Endodermal cell (in vitro differentiated cells): ENCODE measurements around the gene STXBP4. TPM values are rescaled to one million over a fixed set of nuclear protein-coding genes. Genes with fewer than 3 reads are reported as not detected.

ENCODE experiments used
- DNase-seq: peaks from one replicate; pipeline ENCODE4 v3.0.0-alpha.2; 2017
- H3K27ac ChIP-seq: 2 replicates; pipeline ENCODE4 v1.5.1; 2013; ENCODE audit warnings: mild to moderate bottlenecking, low read depth, low read length, moderate library complexity
- H3K27me3 ChIP-seq: 2 replicates; pipeline ENCODE4 v1.6.1; 2013; ENCODE audit warnings: mild to moderate bottlenecking, low read length, moderate library complexity; ENCODE audit not compliant: insufficient read depth, control insufficient read depth, poor library complexity, severe bottlenecking
- H3K36me3 ChIP-seq: 2 replicates; pipeline ENCODE4 v1.7.0; 2013; ENCODE audit warnings: mild to moderate bottlenecking, low read length, moderate library complexity; ENCODE audit not compliant: control insufficient read depth, insufficient read depth
- H3K4me1 ChIP-seq: one replicate; pipeline ENCODE4 v1.7.0; 2013; ENCODE audit warnings: low read length; ENCODE audit not compliant: control insufficient read depth, insufficient read depth
- H3K4me3 ChIP-seq: 2 replicates; pipeline ENCODE4 v1.5.1; 2013; ENCODE audit warnings: mild to moderate bottlenecking, low read length, moderate library complexity
- H3K9ac ChIP-seq: 2 replicates; pipeline ENCODE4 v1.6.1; 2013; ENCODE audit warnings: mild to moderate bottlenecking, low read length, moderate library complexity; ENCODE audit not compliant: poor library complexity, severe bottlenecking; ENCODE audit errors: extremely low read depth
- H3K9me3 ChIP-seq: 2 replicates; pipeline ENCODE4 v1.6.1; 2013; ENCODE audit warnings: mild to moderate bottlenecking, low read length, moderate library complexity; ENCODE audit not compliant: control insufficient read depth
- H3K27ac Mint-ChIP-seq: 2 replicates; pipeline ENCODE4 v1.8.0; 2020; ENCODE audit warnings: mixed read lengths
- H3K27me3 Mint-ChIP-seq: 2 replicates; pipeline ENCODE4 v1.8.0; 2021; ENCODE audit warnings: mild to moderate bottlenecking, mixed read lengths; ENCODE audit not compliant: insufficient read depth
- H3K36me3 Mint-ChIP-seq: 2 replicates; pipeline ENCODE4 v1.8.0; 2020; ENCODE audit warnings: low read depth, mixed read lengths
- H3K4me1 Mint-ChIP-seq: 2 replicates; pipeline ENCODE4 v1.8.0; 2020; ENCODE audit warnings: mixed read lengths
- H3K4me3 Mint-ChIP-seq: 2 replicates; pipeline ENCODE4 v1.8.0; 2020; ENCODE audit warnings: mild to moderate bottlenecking, moderate library complexity, mixed read lengths
- H3K9me3 Mint-ChIP-seq: 2 replicates; pipeline ENCODE4 v1.8.0; 2020; ENCODE audit warnings: mild to moderate bottlenecking, mixed read lengths
- CTCF ChIP-seq: fragments of 200-600 bp; sonication (generic); conservative IDR thresholded peaks from 2 replicates; pipeline ENCODE4 v1.5.0; 2021; ENCODE audit warnings: antibody characterized with exemption, mild to moderate bottlenecking
- WGBS, 2 experiments: methylation state at CpG; one replicate each; pipeline versions ENCODE4 v1.1.5 to v1.1.7; 2013; ENCODE audit warnings: missing lambda C conversion rate in 2 of 2, mixed read lengths in 1 of 2; ENCODE audit not compliant: insufficient coverage in 1 of 2, insufficient read length in 1 of 2; 5-methylcytosine and 5-hydroxymethylcytosine counted together
- total RNA-seq, 2 donors: library from RNA; stranded (reverse); fragmentation: NEBNext Ultra II Directional in 1 of 2; extraction: Animal tissue kit (Norgen Biotek cat#: 25700) in 1 of 2; gene quantifications; 2 replicates in 1 of 2; 3 replicates in 1 of 2; pipeline ENCODE4 v1.2.1, GENCODE V29; 2021

STXBP4 gene
- total RNA-seq, 2 donors from 2014 or later, result 15.5 to 18.0 TPM

- Histone ChIP-seq H3K36me3 (peaks cover 55% of the 10 kb centered on the region), H3K4me1 (peaks cover 3% of the 10 kb centered on the region), H3K4me3 (no peak overlapping the region), H3K27me3 (no peaks in the 10 kb centered on the region), H3K9ac (no peak overlapping the region), H3K27ac (no peak overlapping the region), H3K9me3 (no peaks in the 10 kb centered on the region)
- TF ChIP-seq CTCF, result no peak
- Mint-ChIP-seq H3K27ac (peak overlapping the region; percentile 75), H3K4me3 (no peak overlapping the region), H3K4me1 (peaks cover 33% of the 10 kb centered on the region), H3K27me3 (no peaks in the 10 kb centered on the region), H3K9me3 (no peaks in the 10 kb centered on the region), H3K36me3 (peaks cover 77% of the 10 kb centered on the region)
- no peak for DNase-seq
- WGBS, 2 experiments, result 70 to 82% methylated on average over 2 of the region's 3 CpGs
Observed at GRCh38 chr17:54933921-54934320, 34.6 kb upstream of the STXBP4 start.

- Mint-ChIP-seq H3K36me3 (peaks cover 75% of the 10 kb centered on the region), H3K4me1 (peaks cover 33% of the 10 kb centered on the region), H3K27ac (no peak overlapping the region), H3K9me3 (no peaks in the 10 kb centered on the region), H3K27me3 (no peaks in the 10 kb centered on the region), H3K4me3 (no peak overlapping the region)
- peaks cover 60% of the 10 kb centered on the region for H3K36me3 ChIP-seq
- H3K9ac ChIP-seq, result no peak overlapping the region
- no peak for DNase-seq
- no peaks in the 10 kb centered on the region for H3K9me3 ChIP-seq
- WGBS, 2 experiments, result 93 to 97% methylated on average over 3 to 5 of the region's 5 CpGs
- TF ChIP-seq CTCF, result no peak
- no peak overlapping the region for H3K4me3 ChIP-seq
- H3K27me3 ChIP-seq, result no peaks in the 10 kb centered on the region
- H3K27ac ChIP-seq, result no peak overlapping the region
- peaks cover 3% of the 10 kb centered on the region for H3K4me1 ChIP-seq
Observed at GRCh38 chr17:54935471-54935870, 33.1 kb upstream of the STXBP4 start.

GRCh38 chr17:54937018-54937417 is 31.5 kb upstream of the STXBP4 start:
- Histone ChIP-seq H3K9me3 (no peaks in the 10 kb centered on the region), H3K4me3 (no peak overlapping the region), H3K27me3 (no peaks in the 10 kb centered on the region), H3K4me1 (peaks cover 3% of the 10 kb centered on the region), H3K9ac (no peak overlapping the region), H3K36me3 (peaks cover 61% of the 10 kb centered on the region), H3K27ac (no peak overlapping the region)
- H3K27me3 Mint-ChIP-seq, result no peaks in the 10 kb centered on the region
- peaks cover 75% of the 10 kb centered on the region for H3K36me3 Mint-ChIP-seq
- H3K4me3 Mint-ChIP-seq, result no peak overlapping the region
- peaks cover 36% of the 10 kb centered on the region for H3K4me1 Mint-ChIP-seq
- DNase-seq, result no peak
- peak overlapping the region; percentile 29 for H3K27ac Mint-ChIP-seq
- no peaks in the 10 kb centered on the region for H3K9me3 Mint-ChIP-seq
- 92 to 100% methylated on average over 2 to 5 of the region's 5 CpGs for WGBS, 2 experiments
- TF ChIP-seq CTCF, result no peak
